GM23338 (cell line): Measurements from ENCODE around the gene MARVELD2. TPM values are rescaled to one million over a fixed set of nuclear protein-coding genes. Genes with fewer than 3 reads are reported as not detected.

Experiments
- ATAC-seq: fragments of 200-7000 bp; cut with Tn5 transposase; 3 replicates; pipeline ENCODE4 v1.9.1; 2020
- DNase-seq: peaks from one replicate; pipeline ENCODE4 v3.0.0-alpha.2; 2015; ENCODE audit warnings: low spot score
- H2AFZ ChIP-seq: fragments of 200-600 bp; sonication (generic); 2 replicates; pipeline ENCODE4 v1.8.0; 2016; ENCODE audit warnings: antibody characterized with exemption, mild to moderate bottlenecking, moderate library complexity
- H3F3A ChIP-seq: fragments of 200-600 bp; sonication (generic); replicated peaks from 2 replicates; pipeline ENCODE4 v1.8.0; 2017; ENCODE audit warnings: antibody characterized with exemption, mixed run types, low read depth
- H3K27ac ChIP-seq: fragments of 200-600 bp; sonication (generic); 2 replicates; pipeline ENCODE4 v1.6.1; 2016; ENCODE audit warnings: low read depth
- H3K27me3 ChIP-seq: fragments of 200-600 bp; sonication (generic); 2 replicates; pipeline ENCODE4 v1.8.0; 2016; ENCODE audit warnings: mild to moderate bottlenecking, mixed run types, moderate library complexity; ENCODE audit not compliant: insufficient read depth
- H3K36me3 ChIP-seq: fragments of 200-600 bp; sonication (generic); 2 replicates; pipeline ENCODE4 v1.8.0; 2016; ENCODE audit warnings: mild to moderate bottlenecking; ENCODE audit not compliant: insufficient read depth
- H3K4me1 ChIP-seq: fragments of 200-600 bp; sonication (generic); 2 replicates; pipeline ENCODE4 v1.8.0; 2016; ENCODE audit warnings: mild to moderate bottlenecking, moderate library complexity; ENCODE audit not compliant: insufficient read depth
- H3K4me2 ChIP-seq: fragments of 200-600 bp; sonication (generic); 2 replicates; pipeline ENCODE4 v1.7.1; 2017; ENCODE audit warnings: mixed run types
- H3K4me3 ChIP-seq: fragments of 200-600 bp; sonication (generic); 2 replicates; pipeline ENCODE4 v1.6.1; 2016; ENCODE audit warnings: mixed run types
- H3K79me2 ChIP-seq: fragments of 200-600 bp; sonication (generic); replicated peaks from 2 replicates; pipeline ENCODE4 v1.8.0; 2017; ENCODE audit warnings: mild to moderate bottlenecking; ENCODE audit not compliant: insufficient read depth
- H3K9me2 ChIP-seq: fragments of 200-600 bp; sonication (generic); 2 replicates; pipeline ENCODE4 v1.8.0; 2017; ENCODE audit not compliant: insufficient read depth
- H4K20me1 ChIP-seq: fragments of 200-600 bp; sonication (generic); replicated peaks from 2 replicates; pipeline ENCODE4 v1.8.0; 2017; ENCODE audit warnings: mild to moderate bottlenecking; ENCODE audit not compliant: insufficient read depth
- H3K27ac Mint-ChIP-seq: 2 replicates; pipeline ENCODE4 v1.8.0; 2020; ENCODE audit warnings: inconsistent platforms, mild to moderate bottlenecking, moderate library complexity, mixed read lengths
- H3K27me3 Mint-ChIP-seq: 3 replicates; pipeline ENCODE4 v1.8.0; 2022; ENCODE audit warnings: low read depth, mild to moderate bottlenecking, moderate library complexity, mixed read lengths, inconsistent platforms; ENCODE audit not compliant: insufficient read depth, poor library complexity
- H3K36me3 Mint-ChIP-seq: 3 replicates; pipeline ENCODE4 v1.8.0; 2021; ENCODE audit warnings: low read depth, mild to moderate bottlenecking, inconsistent platforms, moderate library complexity, mixed read lengths
- H3K4me1 Mint-ChIP-seq: 3 replicates; pipeline ENCODE4 v1.8.0; 2020; ENCODE audit warnings: mild to moderate bottlenecking, inconsistent platforms, mixed read lengths
- H3K4me3 Mint-ChIP-seq: 3 replicates; pipeline ENCODE4 v1.8.0; 2021; ENCODE audit warnings: moderate library complexity, mild to moderate bottlenecking, inconsistent platforms, mixed read lengths
- H3K9me3 Mint-ChIP-seq: 3 replicates; pipeline ENCODE4 v1.8.0; 2020; ENCODE audit warnings: moderate library complexity, mild to moderate bottlenecking, inconsistent platforms, mixed read lengths
- CREB1 ChIP-seq: fragments of 250-450 bp; sonication (Bioruptor Pico); IDR thresholded peaks from 2 replicates; pipeline ENCODE4 v1.5.0; 2020; ENCODE audit warnings: low read depth, mild to moderate bottlenecking, moderate library complexity
- ETS1 ChIP-seq: IDR thresholded peaks from 2 replicates; pipeline ENCODE4 v1.6.1; 2016; ENCODE audit warnings: antibody characterized with exemption
- EZH2 ChIP-seq: fragments of 200-600 bp; sonication (generic); IDR thresholded peaks from one replicate; pipeline ENCODE4 v1.8.0; 2017; ENCODE audit warnings: antibody characterized with exemption, mild to moderate bottlenecking, low read depth; ENCODE audit not compliant: unreplicated experiment
- EZH2phosphoT487 ChIP-seq: fragments of 200-600 bp; sonication (generic); IDR thresholded peaks from one replicate; pipeline ENCODE4 v1.8.1; 2018; ENCODE audit warnings: antibody characterized with exemption; ENCODE audit not compliant: unreplicated experiment
- JUNB ChIP-seq: IDR thresholded peaks from one replicate; pipeline ENCODE4 v1.6.1; 2016; ENCODE audit warnings: antibody characterized with exemption; ENCODE audit not compliant: unreplicated experiment
- NANOG ChIP-seq: IDR thresholded peaks from 2 replicates; pipeline ENCODE4 v1.6.1; 2016; ENCODE audit warnings: antibody characterized with exemption, borderline replicate concordance
- POLR2AphosphoS5 ChIP-seq: IDR thresholded peaks from 2 replicates; pipeline ENCODE4 v1.6.1; 2016; ENCODE audit warnings: antibody characterized with exemption, low read depth
- STAT1 ChIP-seq: IDR thresholded peaks from one replicate; pipeline ENCODE4 v1.6.1; 2016; ENCODE audit warnings: antibody characterized with exemption; ENCODE audit not compliant: unreplicated experiment
- ZNF114 ChIP-seq: fragments of 250-450 bp; sonication (Bioruptor Pico); IDR thresholded peaks from 2 replicates; pipeline ENCODE4 v1.5.0; 2020; ENCODE audit warnings: mild to moderate bottlenecking, moderate library complexity
- ZNF331 ChIP-seq: fragments of 250-450 bp; sonication (Bioruptor Pico); IDR thresholded peaks from 2 replicates; pipeline ENCODE4 v1.5.0; 2020; ENCODE audit warnings: low read depth, mild to moderate bottlenecking, moderate library complexity
- ZNF462 ChIP-seq: fragments of 250-450 bp; sonication (Bioruptor Pico); IDR thresholded peaks from 2 replicates; pipeline ENCODE4 v1.5.0; 2020; ENCODE audit warnings: mild to moderate bottlenecking, moderate library complexity
- polyA plus RNA-seq: library from polyadenylated mRNA; unstranded; fragments of >200 nt; fragmentation: Nextera tagmentation; extraction: Ambion mirVana; gene quantifications from 2 replicates; pipeline ENCODE4 v1.2.1, GENCODE V29; 2016
- total RNA-seq: library from RNA; depleted of rRNA; stranded (reverse); fragments of >200 nt; shearing (Covaris generic); gene quantifications from 2 replicates; pipeline ENCODE4 v1.2.3, GENCODE V29; 2014
- TF ChIP-seq, protein P1 (sequence below), 2 experiments: fragments of 200-600 bp in 1 of 2; sonication (generic) in 1 of 2; conservative IDR thresholded peaks; 2 replicates each; pipeline versions ENCODE4 v1.5.1 to v1.6.1; 2016 to 2017; ENCODE audit warnings: antibody characterized with exemption in 2 of 2, low read depth in 2 of 2, mild to moderate bottlenecking in 2 of 2, moderate library complexity in 1 of 2
- TF ChIP-seq, protein P2 (sequence below): IDR thresholded peaks from one replicate; pipeline ENCODE4 v1.6.1; 2018; ENCODE audit warnings: antibody characterized with exemption; ENCODE audit not compliant: unreplicated experiment

Gene MARVELD2
- total and polyA plus RNA-seq, 2 experiments from 2014 or later, result 10.0 to 24.1 TPM

DNA sequence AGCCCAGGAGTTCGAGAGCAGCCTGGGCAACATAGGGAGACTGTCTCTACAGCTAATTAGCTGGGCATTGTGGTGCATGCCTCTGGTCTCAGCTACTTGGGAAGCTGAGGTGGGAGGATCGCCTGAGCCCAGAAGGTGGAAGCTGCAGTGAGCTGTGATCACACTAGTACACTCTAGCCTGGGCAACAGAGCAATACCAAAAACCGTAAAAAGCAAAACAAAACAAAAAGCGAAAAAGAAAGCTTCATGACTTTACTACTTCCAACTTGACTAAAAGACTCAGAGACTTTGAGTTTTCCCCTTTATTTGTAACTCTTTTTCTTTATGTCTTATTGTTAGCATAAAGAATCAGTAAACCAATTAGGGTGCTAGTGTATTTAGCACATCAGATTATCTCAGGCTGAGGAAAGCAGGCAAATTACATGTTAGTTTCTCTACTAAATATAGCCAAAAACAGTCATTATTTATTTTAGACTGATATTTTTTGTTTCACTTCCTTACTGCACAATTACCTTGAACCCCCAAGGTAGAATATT lies 39.9 kb upstream of the MARVELD2 start:
- Histone ChIP-seq H3K27ac (no peak overlapping the region), H3K36me3 (peaks cover 14% of the 10 kb centered on the region; the same call in 1 of the 2 replicates), H3K4me1 (no peaks in the 10 kb centered on the region), H3K9me2 (no peaks in the 10 kb centered on the region), H3K4me3 (no peak overlapping the region), H4K20me1 (no peaks in the 10 kb centered on the region), H3F3A (0 out of 2 replicates have a peak, but pooled peaks cover 9% of the 10 kb centered on the region), H2AFZ (no peak overlapping the region), H3K27me3 (no peaks in the 10 kb centered on the region), H3K79me2 (peaks cover 27% of the 10 kb centered on the region), H3K4me2 (no peak overlapping the region)
- TF ChIP-seq ZNF331 (CRISPR knock-in tag), result no peak
- TF ChIP-seq EZH2phosphoT487, result no peak
- no peak for TF ChIP-seq EZH2
- no peak for TF ChIP-seq NANOG
- no peak for TF ChIP-seq POLR2AphosphoS5
- no peak for TF ChIP-seq JUNB
- TF ChIP-seq, protein P1, sequence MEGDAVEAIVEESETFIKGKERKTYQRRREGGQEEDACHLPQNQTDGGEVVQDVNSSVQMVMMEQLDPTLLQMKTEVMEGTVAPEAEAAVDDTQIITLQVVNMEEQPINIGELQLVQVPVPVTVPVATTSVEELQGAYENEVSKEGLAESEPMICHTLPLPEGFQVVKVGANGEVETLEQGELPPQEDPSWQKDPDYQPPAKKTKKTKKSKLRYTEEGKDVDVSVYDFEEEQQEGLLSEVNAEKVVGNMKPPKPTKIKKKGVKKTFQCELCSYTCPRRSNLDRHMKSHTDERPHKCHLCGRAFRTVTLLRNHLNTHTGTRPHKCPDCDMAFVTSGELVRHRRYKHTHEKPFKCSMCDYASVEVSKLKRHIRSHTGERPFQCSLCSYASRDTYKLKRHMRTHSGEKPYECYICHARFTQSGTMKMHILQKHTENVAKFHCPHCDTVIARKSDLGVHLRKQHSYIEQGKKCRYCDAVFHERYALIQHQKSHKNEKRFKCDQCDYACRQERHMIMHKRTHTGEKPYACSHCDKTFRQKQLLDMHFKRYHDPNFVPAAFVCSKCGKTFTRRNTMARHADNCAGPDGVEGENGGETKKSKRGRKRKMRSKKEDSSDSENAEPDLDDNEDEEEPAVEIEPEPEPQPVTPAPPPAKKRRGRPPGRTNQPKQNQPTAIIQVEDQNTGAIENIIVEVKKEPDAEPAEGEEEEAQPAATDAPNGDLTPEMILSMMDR (conservative IDR thresholded peaks at IDR 0.05; ENCODE audit: low read depth in 2 of 2), result no peak
- no peak for TF ChIP-seq ZNF462 (CRISPR knock-in tag)
- no peak for TF ChIP-seq STAT1
- TF ChIP-seq CREB1 (CRISPR knock-in tag), result no peak
- no peak for TF ChIP-seq ZNF114 (CRISPR knock-in tag)
- TF ChIP-seq, protein P2, sequence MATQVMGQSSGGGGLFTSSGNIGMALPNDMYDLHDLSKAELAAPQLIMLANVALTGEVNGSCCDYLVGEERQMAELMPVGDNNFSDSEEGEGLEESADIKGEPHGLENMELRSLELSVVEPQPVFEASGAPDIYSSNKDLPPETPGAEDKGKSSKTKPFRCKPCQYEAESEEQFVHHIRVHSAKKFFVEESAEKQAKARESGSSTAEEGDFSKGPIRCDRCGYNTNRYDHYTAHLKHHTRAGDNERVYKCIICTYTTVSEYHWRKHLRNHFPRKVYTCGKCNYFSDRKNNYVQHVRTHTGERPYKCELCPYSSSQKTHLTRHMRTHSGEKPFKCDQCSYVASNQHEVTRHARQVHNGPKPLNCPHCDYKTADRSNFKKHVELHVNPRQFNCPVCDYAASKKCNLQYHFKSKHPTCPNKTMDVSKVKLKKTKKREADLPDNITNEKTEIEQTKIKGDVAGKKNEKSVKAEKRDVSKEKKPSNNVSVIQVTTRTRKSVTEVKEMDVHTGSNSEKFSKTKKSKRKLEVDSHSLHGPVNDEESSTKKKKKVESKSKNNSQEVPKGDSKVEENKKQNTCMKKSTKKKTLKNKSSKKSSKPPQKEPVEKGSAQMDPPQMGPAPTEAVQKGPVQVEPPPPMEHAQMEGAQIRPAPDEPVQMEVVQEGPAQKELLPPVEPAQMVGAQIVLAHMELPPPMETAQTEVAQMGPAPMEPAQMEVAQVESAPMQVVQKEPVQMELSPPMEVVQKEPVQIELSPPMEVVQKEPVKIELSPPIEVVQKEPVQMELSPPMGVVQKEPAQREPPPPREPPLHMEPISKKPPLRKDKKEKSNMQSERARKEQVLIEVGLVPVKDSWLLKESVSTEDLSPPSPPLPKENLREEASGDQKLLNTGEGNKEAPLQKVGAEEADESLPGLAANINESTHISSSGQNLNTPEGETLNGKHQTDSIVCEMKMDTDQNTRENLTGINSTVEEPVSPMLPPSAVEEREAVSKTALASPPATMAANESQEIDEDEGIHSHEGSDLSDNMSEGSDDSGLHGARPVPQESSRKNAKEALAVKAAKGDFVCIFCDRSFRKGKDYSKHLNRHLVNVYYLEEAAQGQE, result no peak
- TF ChIP-seq ETS1, result no peak
- Mint-ChIP-seq H3K27ac (no peak overlapping the region), H3K4me1 (no peaks in the 10 kb centered on the region; the same call in 1 of the 3 replicates), H3K9me3 (no peaks in the 10 kb centered on the region), H3K36me3 (peaks cover 26% of the 10 kb centered on the region), H3K27me3 (no peaks in the 10 kb centered on the region), H3K4me3 (no peak overlapping the region)
- ATAC-seq, result no peak
- DNase-seq, result no peak
